Muscle layer of colon (tissue), 2 donors: ENCODE results near the gene P2RX5.
"Not testable (repeated sequence)": the region's sequence is repeated elsewhere in the genome, so short reads cannot be mapped to it uniquely, and the experiment has no call there.

Source experiments
- H3K27ac ChIP-seq: one replicate; pipeline ENCODE4 v1.7.0; 2013; ENCODE audit warnings: low read depth, mild to moderate bottlenecking, low read length, moderate library complexity
- H3K27me3 ChIP-seq, 2 donors: one replicate each; pipeline ENCODE4 v1.7.0; 2013; ENCODE audit warnings: low read length in 2 of 2, mild to moderate bottlenecking in 2 of 2; ENCODE audit not compliant: insufficient read depth in 2 of 2, control insufficient read depth in 1 of 2
- H3K36me3 ChIP-seq: one replicate; pipeline ENCODE4 v1.7.0; 2013; ENCODE audit warnings: mild to moderate bottlenecking, low read length; ENCODE audit not compliant: insufficient read depth
- H3K4me1 ChIP-seq: one replicate; pipeline ENCODE4 v1.7.0; 2013; ENCODE audit warnings: mild to moderate bottlenecking, low read length; ENCODE audit not compliant: insufficient read depth
- H3K4me3 ChIP-seq, 2 donors: one replicate each; pipeline ENCODE4 v1.7.0; 2013; ENCODE audit warnings: low read length in 2 of 2, low read depth in 1 of 2, mild to moderate bottlenecking in 1 of 2, moderate library complexity in 1 of 2
- H3K9ac ChIP-seq: one replicate; pipeline ENCODE4 v1.7.0; 2013; ENCODE audit warnings: low read length
- H3K9me3 ChIP-seq: one replicate; pipeline ENCODE4 v1.7.0; 2013; ENCODE audit warnings: mild to moderate bottlenecking, low read length
- donor health status: abdominal sarcoma.
- donor health status: Adenocarcinoma of cecum.

The P2RX5 gene

DNA sequence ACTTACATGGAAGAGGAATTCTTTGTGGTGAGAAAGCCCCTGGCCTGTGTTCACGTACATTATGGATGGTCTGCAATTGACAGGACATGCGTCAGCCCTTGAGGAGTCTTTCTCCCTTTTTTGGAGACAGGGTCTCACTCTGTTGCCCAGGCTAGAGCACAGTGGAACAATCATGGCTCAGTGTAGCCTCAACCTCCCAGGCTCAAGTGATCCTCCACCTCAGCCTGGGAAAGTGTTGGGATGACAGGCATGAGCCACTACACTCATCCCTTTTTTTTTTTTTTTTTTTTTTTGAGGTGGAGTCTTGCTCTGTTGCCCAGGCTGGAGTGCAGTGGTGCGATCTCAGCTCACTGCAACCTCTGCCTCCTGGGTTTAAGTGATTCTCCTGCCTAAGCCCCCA lies 32.1 kb upstream of the P2RX5 start:
- H3K9me3 ChIP-seq, H3K4me1 ChIP-seq, H3K4me3 ChIP-seq, H3K36me3 ChIP-seq, H3K27ac ChIP-seq, H3K9ac ChIP-seq, H3K27me3 ChIP-seq: not testable (repeated sequence)

DNA sequence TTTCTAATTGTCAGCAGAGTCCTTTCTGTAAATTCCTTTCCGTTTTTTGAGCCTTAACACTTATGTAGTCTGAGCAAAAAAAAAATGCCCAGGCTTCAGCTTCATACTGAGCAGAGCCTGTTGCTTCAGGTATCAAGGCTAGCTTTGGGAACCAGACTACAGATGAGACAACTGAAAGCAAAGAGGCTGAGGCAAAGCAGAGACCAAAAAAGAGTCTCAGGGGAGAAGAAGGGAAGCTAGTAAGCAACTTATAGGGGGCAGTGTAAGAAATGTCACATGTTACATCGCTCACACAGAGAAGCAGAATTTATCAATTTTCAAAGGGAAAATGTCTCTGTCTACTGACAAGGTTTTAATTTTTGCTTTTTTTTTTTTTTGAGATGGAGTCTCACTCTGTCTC lies 31.1 kb upstream of the P2RX5 start:
- Histone ChIP-seq H3K9ac (no peak overlapping the region), H3K9me3 (no peaks in the 10 kb centered on the region), H3K4me3 (no peak overlapping the region), H3K4me1 (peaks cover 15% of the 10 kb centered on the region), H3K27me3 (no peaks in the 10 kb centered on the region), H3K36me3 (no peaks in the 10 kb centered on the region), H3K27ac (no peak overlapping the region)

DNA sequence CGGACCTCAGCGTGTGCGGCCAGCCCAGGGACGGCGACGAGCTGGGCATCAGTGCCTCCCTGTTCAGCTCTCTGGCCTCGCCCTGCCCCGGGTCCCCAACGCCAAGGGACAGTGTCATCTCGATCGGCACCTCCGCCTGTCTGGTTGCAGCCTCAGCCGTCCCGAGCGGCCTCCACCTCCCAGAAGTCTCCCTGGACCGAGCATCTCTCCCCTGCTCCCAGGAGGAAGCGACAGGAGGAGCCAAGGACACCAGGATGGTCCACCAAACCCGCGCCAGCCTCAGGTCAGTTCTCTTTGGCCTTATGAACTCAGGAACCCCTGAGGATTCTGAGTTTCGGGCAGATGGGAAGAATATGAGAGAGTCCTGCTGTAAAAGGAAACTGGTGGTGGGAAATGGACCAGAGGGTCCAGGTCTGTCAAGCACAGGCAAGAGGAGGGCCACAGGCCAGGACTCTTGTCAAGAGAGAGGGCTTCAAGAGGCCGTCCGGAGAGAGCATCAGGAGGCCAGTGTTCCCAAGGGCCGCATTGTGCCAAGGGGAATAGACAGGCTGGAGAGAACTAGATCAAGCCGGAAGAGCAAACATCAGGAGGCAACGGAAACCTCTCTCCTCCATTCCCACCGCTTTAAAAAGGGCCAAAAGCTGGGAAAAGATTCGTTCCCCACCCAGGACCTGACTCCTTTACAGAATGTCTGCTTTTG lies 28.6 kb upstream of the P2RX5 start:
- peaks cover 15% of the 10 kb centered on the region for H3K4me1 ChIP-seq

DNA sequence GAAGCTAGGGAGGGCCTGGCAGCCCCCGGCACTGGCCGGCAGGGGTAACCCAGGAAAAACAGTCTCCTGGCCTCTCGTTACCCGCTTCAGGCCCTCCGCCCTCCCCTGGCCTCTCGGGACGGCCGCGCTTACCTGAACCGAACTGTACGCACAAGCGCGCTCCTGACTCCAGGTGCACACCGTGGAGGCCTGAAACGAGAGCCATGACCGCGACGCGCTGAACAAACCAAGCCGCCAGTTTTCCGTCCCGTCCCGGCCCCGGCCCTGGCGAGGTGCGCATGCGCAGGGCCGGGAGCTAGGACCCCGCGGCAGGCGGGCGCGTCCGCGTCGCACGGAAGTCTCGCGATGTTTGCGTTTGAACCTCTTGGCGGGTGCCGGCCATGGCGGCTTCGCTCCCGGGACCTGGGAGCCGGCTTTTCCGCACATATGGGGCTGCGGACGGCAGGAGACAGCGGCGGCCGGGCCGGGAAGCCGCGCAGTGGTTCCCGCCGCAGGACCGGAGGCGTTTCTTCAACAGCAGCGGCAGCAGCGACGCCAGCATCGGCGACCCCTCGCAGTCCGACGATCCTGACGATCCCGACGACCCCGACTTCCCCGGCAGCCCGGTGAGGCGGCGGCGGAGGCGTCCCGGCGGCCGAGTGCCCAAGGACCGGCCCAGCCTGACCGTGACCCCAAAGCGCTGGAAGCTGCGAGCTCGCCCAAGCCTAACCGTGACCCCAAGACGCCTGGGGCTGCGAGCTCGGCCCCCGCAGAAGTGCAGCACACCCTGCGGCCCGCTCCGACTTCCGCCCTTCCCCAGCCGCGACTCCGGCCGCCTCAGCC lies 27.8 kb upstream of the P2RX5 start, which contains the start of gene HASPIN:
TSS of gene HASPIN (plus strand) at position 348 of the 822 bp plus-strand sequence. CDS start at position 381, 33 bp downstream.
- Histone ChIP-seq H3K9me3 (no peaks in the 10 kb centered on the region), H3K36me3 (peaks cover 3% of the 10 kb centered on the region), H3K27ac (peak within 1 kb of the TSS; percentile 90), H3K4me3 (peak within 1 kb of the TSS; percentile 96 to 97), H3K4me1 (peaks cover 15% of the 10 kb centered on the region), H3K27me3 (no peaks in the 10 kb centered on the region), H3K9ac (peak within 1 kb of the TSS; percentile 79)

More for the DNA sequence above, 28.6 kb upstream of the P2RX5 start:
- H3K9ac ChIP-seq: no peak overlapping the region
- H3K36me3 ChIP-seq: peaks cover 3% of the 10 kb centered on the region
- H3K27ac ChIP-seq: no peak overlapping the region
- no peaks in the 10 kb centered on the region for H3K27me3 ChIP-seq
- peak overlapping the region; percentile 96 to 97 for H3K4me3 ChIP-seq
- no peaks in the 10 kb centered on the region for H3K9me3 ChIP-seq

DNA sequence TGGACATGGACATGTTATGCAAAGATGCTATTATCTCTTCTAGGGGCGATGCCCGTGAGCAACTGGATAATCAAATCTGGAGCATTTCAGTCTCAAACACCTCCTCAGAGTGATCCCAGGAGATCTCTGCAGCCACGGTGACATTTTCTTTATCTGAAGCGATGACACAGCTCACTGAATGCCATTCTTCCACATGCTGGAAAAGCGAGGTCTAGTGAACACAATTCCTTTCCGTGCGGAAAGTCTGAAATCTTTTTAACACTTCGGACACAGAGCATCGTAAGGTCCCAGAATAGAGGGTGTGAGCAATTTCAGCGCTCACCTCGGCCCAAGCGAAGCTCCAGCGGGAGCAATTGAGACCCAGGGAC lies 27.2 kb upstream of the P2RX5 start:
- Histone ChIP-seq H3K36me3 (peaks cover 9% of the 10 kb centered on the region), H3K9ac (peak overlapping the region; percentile 79), H3K27me3 (no peaks in the 10 kb centered on the region), H3K27ac (peak overlapping the region; percentile 90), H3K4me3 (peak overlapping the region; percentile 96 to 97), H3K9me3 (no peaks in the 10 kb centered on the region), H3K4me1 (peaks cover 15% of the 10 kb centered on the region)

DNA sequence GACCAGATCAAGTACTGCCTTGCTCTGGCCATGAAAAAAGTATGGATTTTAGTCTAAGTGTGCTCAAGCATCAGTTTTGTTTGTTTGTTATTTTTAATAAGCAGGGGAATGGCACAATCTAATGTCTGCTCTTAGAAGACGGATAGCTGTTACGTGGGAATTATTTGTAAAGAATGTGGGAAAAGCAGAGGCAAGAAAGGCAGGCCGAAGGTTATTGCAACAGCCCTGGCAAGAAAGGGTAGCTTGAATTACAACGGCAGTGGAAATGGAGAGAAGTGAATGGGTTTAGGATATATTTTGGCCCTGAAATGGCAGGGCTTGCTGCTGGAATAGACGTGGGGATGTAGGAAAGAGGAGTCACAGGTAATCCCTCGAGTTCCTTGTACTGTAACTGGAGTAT lies 26.8 kb upstream of the P2RX5 start:
- Histone ChIP-seq H3K4me1 (peaks cover 15% of the 10 kb centered on the region), H3K9ac (peak overlapping the region; percentile 79), H3K4me3 (peak overlapping the region; percentile 96 to 97), H3K27me3 (no peaks in the 10 kb centered on the region), H3K9me3 (no peaks in the 10 kb centered on the region), H3K36me3 (peaks cover 14% of the 10 kb centered on the region), H3K27ac (peak overlapping the region; percentile 90)

DNA sequence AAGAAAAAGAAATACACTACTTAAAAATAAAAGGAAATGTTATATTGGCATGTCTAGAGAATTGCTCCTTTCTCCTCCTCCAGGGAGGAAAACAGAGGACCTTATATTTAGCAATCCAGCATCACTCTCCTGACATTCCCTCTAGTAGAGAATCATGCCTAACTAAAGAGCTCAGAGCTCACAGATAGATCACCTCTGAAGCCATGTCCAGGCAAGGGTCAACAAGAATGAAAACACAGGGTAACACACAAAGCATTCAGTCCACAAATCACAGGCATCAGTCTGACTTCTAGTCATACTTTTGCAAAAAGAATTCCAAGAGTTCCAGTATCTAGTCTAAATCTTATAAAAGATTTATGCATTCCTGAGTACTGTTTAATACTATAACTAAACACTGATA lies 23.3 kb upstream of the P2RX5 start:
- Histone ChIP-seq H3K27me3 (no peaks in the 10 kb centered on the region), H3K9ac (no peak overlapping the region), H3K4me3 (no peak overlapping the region), H3K27ac (no peak overlapping the region), H3K4me1 (peaks cover 12% of the 10 kb centered on the region), H3K9me3 (no peaks in the 10 kb centered on the region), H3K36me3 (peaks cover 44% of the 10 kb centered on the region)

DNA sequence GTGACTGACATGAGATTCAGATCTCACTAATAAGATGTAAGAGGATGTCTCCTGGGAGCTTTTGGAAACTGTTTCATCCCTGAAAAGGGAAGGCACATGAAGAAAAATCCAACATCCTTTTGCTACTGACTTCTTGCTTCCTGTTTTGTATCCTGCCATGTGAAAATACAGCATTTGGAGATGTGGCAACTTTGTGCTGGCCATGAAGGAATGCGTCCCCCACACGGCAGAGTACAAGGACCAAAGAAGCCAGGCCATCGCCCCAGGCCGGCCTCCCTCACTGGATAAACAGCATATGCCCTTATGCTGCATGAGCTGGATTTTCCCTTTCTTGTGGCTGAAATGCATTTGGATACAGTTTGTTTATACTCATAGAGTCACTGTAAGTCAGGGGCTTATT lies 22.2 kb upstream of the P2RX5 start:
- no peaks in the 10 kb centered on the region for H3K27me3 ChIP-seq
- H3K4me1 ChIP-seq: peaks cover 9% of the 10 kb centered on the region
- no peaks in the 10 kb centered on the region for H3K9me3 ChIP-seq
- H3K4me3 ChIP-seq: no peak overlapping the region
- no peak overlapping the region for H3K27ac ChIP-seq
- peaks cover 44% of the 10 kb centered on the region for H3K36me3 ChIP-seq
- no peak overlapping the region for H3K9ac ChIP-seq

DNA sequence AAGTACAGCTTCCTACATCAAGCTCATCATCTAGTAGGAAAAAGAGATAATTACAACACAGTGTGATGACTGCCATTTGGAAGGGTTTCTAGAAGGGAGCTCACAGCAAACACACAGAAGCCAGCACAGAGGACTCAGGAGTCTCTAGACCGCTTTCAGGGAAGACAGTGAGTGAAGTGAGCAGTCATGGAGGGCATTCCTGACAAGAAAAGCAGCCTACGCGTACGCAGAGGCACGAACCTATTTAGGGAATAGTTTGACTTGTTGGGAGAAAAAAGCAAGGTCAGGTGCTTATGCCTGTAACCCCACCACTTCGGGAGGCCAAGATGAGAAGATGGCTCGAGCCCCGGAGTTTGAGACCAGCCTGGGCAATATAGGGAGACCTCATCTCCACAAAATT lies 19.3 kb upstream of the P2RX5 start:
- H3K4me3 ChIP-seq: no peak overlapping the region
- H3K27me3 ChIP-seq: no peaks in the 10 kb centered on the region
- H3K36me3 ChIP-seq: peaks cover 44% of the 10 kb centered on the region
- no peaks in the 10 kb centered on the region for H3K9me3 ChIP-seq
- no peaks in the 10 kb centered on the region for H3K4me1 ChIP-seq
- no peak overlapping the region for H3K27ac ChIP-seq
- no peak overlapping the region for H3K9ac ChIP-seq

DNA sequence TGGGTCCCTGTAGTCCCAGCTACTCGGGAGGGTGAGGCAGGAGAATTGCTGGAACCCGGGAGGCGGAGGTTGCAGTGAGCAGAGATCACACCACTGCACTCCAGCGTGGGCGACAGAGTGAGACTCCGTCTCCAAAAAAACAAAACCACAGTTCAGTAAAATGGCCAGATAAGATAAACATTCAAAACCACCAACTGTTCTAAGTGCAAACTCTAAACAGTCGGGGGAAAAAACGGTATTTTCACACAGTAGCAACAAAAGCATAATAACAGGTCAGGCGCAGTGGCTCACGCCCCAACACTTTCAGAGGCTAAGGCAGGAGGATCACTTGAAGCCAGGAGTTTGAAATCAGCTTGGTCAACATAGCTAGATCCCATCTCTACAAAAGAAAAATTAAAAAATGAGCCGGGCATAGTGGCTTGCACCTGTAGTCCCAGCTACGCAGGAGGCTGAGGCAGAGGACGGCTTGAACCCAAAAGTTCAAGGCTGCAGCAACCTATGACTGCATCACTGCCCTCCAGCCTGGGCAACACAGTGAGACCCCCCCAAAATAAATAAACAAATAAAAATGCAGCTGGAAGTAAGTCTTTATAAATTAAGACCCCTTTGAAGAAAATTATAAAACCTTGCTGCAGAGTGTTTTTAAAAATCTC lies 17.0 kb upstream of the P2RX5 start:
- no peaks in the 10 kb centered on the region for H3K27me3 ChIP-seq
- peaks cover 32% of the 10 kb centered on the region for H3K36me3 ChIP-seq
- H3K4me3 ChIP-seq: no peak overlapping the region
- H3K9me3 ChIP-seq: no peaks in the 10 kb centered on the region
- no peak overlapping the region for H3K27ac ChIP-seq
- H3K9ac ChIP-seq: no peak overlapping the region
- no peaks in the 10 kb centered on the region for H3K4me1 ChIP-seq

DNA sequence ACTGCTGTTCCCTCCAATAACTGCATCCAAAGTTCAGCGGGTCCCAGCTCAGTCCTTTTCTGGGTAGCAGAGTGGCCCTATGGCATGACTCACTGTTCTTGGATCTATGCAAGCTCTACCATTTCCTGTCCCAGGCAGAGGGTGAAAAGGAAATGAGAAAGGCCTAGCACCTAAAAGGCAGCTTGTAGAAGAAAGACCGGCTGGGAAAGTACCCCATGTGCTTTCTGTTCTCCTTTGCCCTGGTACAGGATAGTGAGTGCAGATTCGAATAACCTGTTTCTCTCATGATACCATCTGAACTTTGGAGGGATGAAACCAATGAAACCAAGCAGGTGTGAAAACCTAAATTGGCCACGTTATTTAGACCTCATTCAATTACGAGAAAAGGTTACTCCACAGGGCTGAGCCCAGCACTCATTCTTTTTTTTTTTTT lies 15.0 kb upstream of the P2RX5 start:
- Histone ChIP-seq H3K36me3 (peaks cover 12% of the 10 kb centered on the region), H3K27ac (no peak overlapping the region), H3K27me3 (no peaks in the 10 kb centered on the region), H3K9me3 (no peaks in the 10 kb centered on the region), H3K9ac (no peak overlapping the region), H3K4me3 (no peak overlapping the region), H3K4me1 (no peaks in the 10 kb centered on the region)
